ENCODE results near the gene HPSE.
A peak's percentile ranks its signal among the peaks of the same experiment; 100 is the strongest.

Gene HPSE
- long read RNA-seq, donor 1: 0 reads
- long read RNA-seq, donor 2, full-length matches to known transcripts: 1 of 1 reads
- long read RNA-seq, donor 2, partial matches to known transcripts: 0 of 1 reads
- long read RNA-seq, donor 2, other reads (novel, unspliced or antisense): 0 of 1 reads
- long read RNA-seq, donor 3: 0 reads
- long read RNA-seq, donor 4: 0 reads
- long read RNA-seq, donor 5: 0 reads
- long read RNA-seq, donor 6: 0 reads
- long read RNA-seq, donor 7: 0 reads
- long read RNA-seq, donor 8: 0 reads

GRCh38 chr4:83334425-83335241 lies at the start of gene HPSE:
HPSE (minus strand) TSS chr4:83334848; CDS start chr4:83334782, 66 bp downstream.
- DNase-seq: peak; percentile 69

DNA sequence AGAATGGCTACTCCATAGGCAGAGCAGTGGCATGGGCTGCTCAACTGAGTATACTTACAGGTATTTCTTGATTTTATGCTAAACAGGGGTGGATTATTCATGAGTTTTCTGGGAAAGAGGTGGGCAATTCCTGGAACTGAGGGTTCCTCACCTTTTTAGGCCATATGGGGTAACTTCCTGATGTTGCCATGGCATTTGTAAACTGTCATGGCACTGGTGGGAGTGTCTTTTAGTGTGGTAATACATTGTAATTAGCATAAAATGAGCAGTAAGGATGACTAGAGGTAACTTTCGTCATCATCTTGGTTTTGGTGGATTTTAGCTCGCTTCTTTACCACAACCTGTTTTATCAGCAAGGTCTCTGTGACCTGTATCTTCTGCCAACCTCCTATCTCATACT lies 48.2 kb upstream of the HPSE start:
- DNase-seq: no peak

DNA sequence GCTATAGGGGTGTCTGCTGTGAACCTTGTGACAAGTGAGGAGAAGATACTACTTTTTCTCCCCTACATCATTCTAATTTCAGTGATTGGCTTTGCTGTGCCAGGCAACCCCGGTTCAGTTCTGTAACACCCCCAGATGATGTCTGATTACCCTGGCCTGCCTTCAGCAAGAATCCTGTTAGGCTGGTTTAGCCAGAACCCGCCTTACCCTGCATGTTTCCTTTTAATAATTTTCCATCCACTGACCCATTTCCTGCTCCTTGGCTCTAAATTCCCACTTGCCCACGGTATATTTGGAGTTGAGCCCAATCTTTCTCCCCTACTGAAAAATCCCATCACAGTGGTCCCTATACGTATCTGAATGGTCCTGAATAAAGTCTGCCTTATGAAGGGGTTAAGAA lies 46.5 kb upstream of the HPSE start:
- DNase-seq: no peak

DNA sequence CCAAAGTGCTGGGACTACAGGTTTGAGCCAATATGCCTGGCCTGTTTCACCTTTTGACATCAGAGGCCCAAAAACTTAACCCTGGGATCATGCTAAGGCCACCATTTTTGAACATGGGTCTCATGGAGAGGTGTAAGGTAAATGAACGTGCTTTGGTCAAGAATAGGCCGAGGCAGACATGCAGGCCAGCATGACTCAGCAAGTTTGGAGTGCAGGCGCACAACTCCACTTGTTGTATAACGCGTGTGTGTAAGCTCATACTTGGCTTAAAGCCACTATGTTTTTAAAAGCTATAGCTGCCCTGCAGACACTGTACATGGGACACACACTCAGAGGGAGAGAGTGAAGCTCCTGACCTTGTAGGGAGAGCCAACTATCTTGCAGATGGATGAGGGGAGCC lies 43.8 kb upstream of the HPSE start:
- no peak for DNase-seq

DNA sequence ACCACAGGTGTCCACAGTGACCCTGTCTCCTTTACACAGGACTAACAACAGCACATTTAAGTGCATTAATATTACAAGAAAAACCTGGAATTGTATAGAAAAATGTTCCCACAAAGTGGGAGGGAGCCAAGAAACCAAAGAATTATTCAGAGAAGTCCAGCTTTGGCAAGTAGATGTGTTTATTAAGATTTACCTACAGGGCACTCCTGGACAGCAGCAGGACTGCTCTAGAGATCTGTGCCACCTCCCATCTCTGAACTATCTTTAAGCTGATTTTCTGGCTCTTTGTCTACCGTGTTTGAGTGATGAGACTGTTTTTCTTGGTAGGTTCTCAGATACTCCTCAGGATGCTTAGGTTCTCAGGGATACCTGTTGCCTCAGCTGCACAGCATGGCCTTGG lies 38.3 kb upstream of the HPSE start:
- DNase-seq: no peak

- DNase-seq: no peak
These were observed 37.3 kb upstream of the HPSE start for GRCh38 chr4:83371936-83372335.

GRCh38 chr4:83371235-83371634 lies 36.6 kb upstream of the HPSE start:
- no peak for DNase-seq

GRCh38 chr4:83370640-83370906 lies 35.9 kb upstream of the HPSE start:
- DNase-seq: no peak

GRCh38 chr4:83369831-83370639 lies 35.4 kb upstream of the HPSE start:
- DNase-seq: no peak

DNA sequence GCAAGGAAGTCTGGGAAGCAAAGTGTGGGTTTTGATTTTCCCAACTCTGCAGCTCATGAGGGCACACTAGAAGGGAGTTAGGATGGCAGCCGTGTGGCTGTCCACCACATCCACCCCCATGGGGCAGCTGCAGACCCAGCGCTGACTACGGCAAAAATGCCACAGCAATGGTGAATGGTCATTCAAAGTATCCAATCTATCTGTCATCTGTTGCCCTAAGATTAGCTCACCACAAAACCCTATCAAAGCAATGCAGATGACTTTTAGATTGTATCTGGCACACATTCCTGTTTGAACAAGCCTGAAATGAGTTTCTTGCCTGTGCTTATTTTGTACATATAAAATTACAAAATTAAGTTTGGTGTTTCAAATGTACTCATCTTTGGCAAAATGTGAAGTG lies 29.7 kb upstream of the HPSE start:
- no peak for DNase-seq

DNA sequence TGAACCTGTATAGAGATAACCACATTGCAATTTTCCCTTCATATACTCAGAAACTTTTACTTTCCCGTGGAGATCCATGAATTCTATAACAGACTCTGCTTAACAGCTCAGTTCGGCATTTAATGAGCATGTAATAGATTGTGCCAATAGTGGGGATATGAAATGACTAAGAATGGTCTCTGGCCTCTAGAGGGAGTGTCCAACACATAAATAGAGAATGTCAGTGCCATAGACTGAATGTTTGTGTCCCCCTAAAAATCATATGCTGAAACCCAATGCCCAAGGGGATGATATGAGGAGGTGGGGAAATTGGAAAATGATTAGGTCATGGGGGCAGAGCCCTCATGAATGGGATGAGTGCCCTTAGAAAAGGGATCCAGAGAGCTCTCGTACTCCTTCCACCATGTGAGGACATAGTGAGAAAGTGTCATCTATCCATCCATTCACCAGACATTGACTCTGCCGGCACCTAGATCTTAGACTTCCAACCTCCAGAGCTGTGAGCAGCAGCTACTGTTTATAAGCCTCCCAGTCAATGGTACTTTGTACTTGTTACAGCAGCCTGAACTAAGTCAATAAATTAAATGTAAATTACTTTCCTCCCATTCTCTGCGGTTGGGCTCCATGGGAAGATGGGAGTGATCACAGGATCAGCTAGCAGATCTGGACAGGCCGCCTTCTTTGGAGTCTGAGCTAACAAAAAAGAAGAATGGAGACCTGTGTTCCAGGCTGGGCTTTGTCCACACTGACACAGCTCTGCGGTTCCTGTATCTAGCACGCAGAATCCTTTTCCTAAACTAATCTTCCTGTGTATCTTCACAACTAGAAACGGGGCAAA lies 28.1 kb upstream of the HPSE start:
- peak; percentile 15 for DNase-seq

DNA sequence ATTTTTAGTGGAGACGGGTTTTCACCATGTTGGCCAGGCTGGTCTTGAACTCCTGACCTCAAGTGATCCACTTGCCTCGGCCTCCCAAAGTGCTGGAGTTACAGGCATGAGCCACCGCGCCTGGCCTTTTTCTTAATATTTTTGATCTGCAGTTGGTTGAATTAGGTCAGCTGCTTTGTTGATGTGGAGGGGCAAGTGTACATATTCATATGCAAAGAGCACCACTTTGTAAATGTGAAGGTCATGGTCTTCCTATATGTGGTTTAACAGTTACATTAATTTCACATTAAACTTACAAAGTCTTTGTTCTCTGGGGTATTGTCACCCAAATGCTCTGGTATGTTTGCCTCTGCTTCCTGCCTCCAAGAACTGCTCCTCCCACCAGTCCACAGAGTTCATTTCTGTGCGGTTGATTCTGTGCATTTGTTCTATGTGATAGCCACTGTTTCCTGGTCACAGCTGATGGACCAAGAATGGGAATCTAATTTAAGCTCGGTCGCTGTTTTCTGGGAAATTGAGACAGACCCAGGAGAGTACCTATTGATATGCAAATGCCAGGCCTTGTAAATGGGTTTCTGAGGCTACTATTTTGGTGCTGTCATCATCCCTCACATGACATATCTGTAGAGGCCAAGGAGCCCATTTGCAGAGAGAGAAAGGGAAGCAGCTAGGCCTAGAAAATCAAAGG lies 26.9 kb upstream of the HPSE start:
- DNase-seq: no peak

DNA sequence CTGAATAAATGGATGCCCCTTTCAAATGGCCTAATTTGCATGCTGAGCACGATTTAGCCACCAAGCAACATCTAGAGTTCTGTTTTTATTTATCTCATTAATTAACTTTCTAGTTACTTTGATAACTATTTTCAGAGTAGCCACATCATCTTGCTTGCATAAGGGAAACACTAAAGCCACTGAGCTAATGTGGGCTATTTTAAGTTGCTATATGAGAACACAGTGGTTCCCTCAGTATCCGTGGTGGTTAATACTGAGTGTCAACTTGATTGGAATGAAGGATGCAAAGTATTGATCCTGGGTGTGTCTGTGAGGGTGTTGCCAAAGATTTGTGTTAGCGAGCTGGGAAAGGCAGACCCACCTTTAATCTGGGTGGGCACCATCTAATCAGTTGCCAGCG lies 25.4 kb upstream of the HPSE start:
- no peak for DNase-seq

GRCh38 chr4:83358410-83358809 lies 23.8 kb upstream of the HPSE start:
- no peak for DNase-seq

- DNase-seq: no peak
These were observed 22.4 kb upstream of the HPSE start for GRCh38 chr4:83356899-83357661.

DNA sequence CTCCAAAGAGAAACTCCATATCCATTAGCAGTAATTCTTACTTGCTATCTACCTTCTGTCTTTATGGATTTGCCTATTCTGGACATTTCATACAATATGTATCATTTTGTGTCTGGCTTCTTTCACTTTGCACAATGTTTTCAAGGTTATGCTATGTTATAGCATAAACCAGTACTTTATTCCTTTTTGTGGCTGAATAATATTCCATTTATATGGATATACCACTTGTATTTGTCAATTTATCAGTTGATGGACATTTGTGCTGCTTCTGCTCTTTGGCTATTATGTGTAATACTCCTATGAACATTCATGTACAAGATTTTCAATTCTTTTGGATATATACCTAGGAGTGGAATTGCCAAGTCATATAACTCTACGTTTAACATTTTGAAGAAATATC lies 18.9 kb upstream of the HPSE start:
- no peak for DNase-seq

GRCh38 chr4:83348074-83348473 lies 13.4 kb upstream of the HPSE start:
- no peak for DNase-seq

GRCh38 chr4:83342476-83342875 lies 7.8 kb upstream of the HPSE start:
- no peak for DNase-seq

DNA sequence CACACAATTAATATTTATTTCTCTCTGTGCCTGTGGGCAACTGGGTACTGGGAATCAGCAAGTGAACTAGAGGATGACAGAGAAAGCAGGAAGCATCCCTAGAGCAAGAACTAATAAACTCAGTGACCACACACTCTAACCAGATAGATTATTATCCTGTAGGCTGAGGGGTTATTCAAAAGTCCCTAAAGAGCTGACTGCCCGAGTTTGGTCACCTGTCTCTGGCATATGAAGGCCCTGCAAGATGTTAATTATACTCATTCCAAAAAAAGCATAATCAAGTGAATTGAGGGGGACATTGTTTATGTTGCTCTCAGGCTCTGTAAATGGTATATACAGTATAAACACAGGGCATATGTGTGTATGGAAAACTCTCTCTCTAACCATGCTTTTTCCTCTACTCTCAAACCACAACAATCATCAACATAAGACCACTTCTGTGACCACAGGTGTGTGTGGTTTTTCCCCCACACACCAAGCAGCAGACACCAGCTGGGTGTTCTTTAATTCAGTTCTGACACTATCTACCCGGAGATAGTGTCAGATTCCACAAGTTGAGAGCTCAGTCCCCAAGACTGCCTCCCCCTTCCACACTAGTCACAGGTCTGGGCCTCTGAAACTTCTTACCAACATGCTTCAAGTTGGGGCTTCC lies 6.2 kb upstream of the HPSE start:
- no peak for DNase-seq

DNA sequence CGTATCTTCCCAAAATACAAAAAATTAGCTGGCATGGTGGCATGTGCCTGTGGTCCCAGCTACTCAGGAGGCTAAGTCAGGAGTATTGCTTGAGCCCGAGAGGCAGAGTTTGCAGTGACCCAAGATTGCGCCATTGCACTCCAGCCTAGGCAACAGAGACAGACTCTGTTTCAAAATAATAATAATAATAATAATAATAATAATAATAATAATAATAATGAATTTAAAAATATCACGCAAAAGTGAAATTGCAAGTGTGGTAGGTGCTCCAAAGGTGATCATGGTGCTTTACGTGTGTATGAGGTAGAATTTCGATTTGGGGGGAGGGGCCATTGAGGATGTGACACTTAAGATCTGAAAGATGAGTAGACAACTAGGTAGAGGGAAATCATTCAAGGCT lies 4.9 kb upstream of the HPSE start:
- no peak for DNase-seq

DNA sequence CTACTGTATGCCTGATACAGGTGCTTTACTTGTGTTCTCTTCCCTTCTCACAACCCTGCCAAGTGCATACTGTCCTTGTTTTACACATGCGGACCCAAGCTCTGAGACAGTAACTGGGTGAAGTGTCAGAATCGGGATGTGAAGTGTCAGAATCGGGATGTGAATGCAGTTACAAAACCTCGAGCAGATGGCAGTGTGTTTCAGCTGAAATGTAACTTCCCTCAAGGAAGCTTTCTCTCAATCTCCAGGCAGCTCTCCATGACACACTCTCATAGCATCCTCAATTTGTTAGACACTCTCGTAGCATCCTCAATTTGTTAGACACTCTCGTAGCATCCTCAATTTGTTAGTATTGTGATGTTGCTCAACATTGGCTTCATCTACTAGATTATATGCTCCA lies 1.1 kb upstream of the HPSE start:
- no peak for DNase-seq

All from right kidney (tissue), 9 donors.